Testis (tissue), 2 donors: Measurements from ENCODE around the gene BBX.

Source experiments
- CTCF ChIP-seq, 3 experiments: fragments of 450-650 bp in 2 of 3; fragments of 200-600 bp in 1 of 3; sonication (generic) in 1 of 3; IDR thresholded peaks; one replicate each; pipeline ENCODE4 v1.5.1; 2016 to 2019; ENCODE audit warnings: antibody characterized with exemption in 3 of 3, mild to moderate bottlenecking in 2 of 3, moderate library complexity in 1 of 3
- POLR2A ChIP-seq: fragments of 450-650 bp; IDR thresholded peaks from one replicate; pipeline ENCODE4 v1.6.1; 2017; ENCODE audit warnings: antibody characterized with exemption, mild to moderate bottlenecking, moderate library complexity

GRCh38 chr3:107855710-107856109, 332.9 kb downstream of the BBX start:
- no peak for TF ChIP-seq CTCF (IDR thresholded peaks at IDR 0.05)
- no peak for TF ChIP-seq POLR2A
